GM12865 (cell line): ENCODE results near the gene SCNN1A.

Experiments
- DNase-seq: peaks from one replicate; pipeline ENCODE4 v3.0.0; 2010; ENCODE audit warnings: low read depth
- H3K4me3 ChIP-seq: 2 replicates; pipeline ENCODE4 v1.5.1; 2011; ENCODE audit warnings: mild to moderate bottlenecking, low read depth, low read length, control low read depth
- CTCF ChIP-seq: IDR thresholded peaks from 2 replicates; pipeline ENCODE4 v1.5.1; 2011; ENCODE audit warnings: low read length, control low read depth, low read depth, inconsistent platforms; ENCODE audit not compliant: insufficient read depth; ENCODE audit errors: missing control alignments

Gene SCNN1A

GRCh38 chr12:6373022-6373787, 2.2 kb downstream of the SCNN1A start:
- TF ChIP-seq CTCF: no peak
- DNase-seq: no peak
- H3K4me3 ChIP-seq: no peak overlapping the region

GRCh38 chr12:6372403-6373003, 2.9 kb downstream of the SCNN1A start:
- DNase-seq: no peak
- no peak for TF ChIP-seq CTCF
- H3K4me3 ChIP-seq: no peak overlapping the region

GRCh38 chr12:6370994-6371754, 4.2 kb downstream of the SCNN1A start:
- TF ChIP-seq CTCF: no peak
- DNase-seq: no peak
- H3K4me3 ChIP-seq: no peak overlapping the region

GRCh38 chr12:6370576-6370935, 4.8 kb downstream of the SCNN1A start:
- no peak overlapping the region for H3K4me3 ChIP-seq
- no peak for TF ChIP-seq CTCF
- DNase-seq: no peak

GRCh38 chr12:6369916-6370575, 5.3 kb downstream of the SCNN1A start:
- H3K4me3 ChIP-seq: no peak overlapping the region
- no peak for DNase-seq
- TF ChIP-seq CTCF: no peak

GRCh38 chr12:6368906-6369525, 6.3 kb downstream of the SCNN1A start:
- TF ChIP-seq CTCF: no peak
- H3K4me3 ChIP-seq: no peak overlapping the region
- no peak for DNase-seq
